ENCODE measurements around the gene RCAN3.

DNA sequence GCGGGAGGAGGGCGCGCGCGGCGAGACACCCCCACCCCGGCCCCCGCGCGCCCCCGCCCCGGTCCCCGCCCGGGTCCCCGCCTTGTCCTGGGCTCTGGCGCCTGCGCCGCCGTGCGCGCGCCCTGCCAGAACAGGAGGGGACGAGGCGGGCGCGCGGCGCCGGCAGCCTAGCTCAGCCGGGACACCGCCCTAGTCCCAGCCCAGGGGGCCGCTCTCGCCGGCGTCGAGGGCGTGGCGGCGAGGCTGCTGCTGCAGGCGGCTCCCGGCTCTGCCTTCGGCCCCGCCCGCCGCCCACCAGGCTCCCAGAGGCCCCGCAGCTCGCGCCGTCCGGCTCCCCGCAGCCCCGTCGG, at the start of gene RCAN3:
- TF ChIP-seq EP300 (IDR thresholded peaks at IDR 0.05): no peak
- TF ChIP-seq, protein P1, sequence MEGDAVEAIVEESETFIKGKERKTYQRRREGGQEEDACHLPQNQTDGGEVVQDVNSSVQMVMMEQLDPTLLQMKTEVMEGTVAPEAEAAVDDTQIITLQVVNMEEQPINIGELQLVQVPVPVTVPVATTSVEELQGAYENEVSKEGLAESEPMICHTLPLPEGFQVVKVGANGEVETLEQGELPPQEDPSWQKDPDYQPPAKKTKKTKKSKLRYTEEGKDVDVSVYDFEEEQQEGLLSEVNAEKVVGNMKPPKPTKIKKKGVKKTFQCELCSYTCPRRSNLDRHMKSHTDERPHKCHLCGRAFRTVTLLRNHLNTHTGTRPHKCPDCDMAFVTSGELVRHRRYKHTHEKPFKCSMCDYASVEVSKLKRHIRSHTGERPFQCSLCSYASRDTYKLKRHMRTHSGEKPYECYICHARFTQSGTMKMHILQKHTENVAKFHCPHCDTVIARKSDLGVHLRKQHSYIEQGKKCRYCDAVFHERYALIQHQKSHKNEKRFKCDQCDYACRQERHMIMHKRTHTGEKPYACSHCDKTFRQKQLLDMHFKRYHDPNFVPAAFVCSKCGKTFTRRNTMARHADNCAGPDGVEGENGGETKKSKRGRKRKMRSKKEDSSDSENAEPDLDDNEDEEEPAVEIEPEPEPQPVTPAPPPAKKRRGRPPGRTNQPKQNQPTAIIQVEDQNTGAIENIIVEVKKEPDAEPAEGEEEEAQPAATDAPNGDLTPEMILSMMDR (IDR thresholded peaks at IDR 0.05): no peak
